Thyroid gland (tissue), 4 donors: ENCODE results near the gene P2RY13.

Source experiments
- POLR2A ChIP-seq, 2 donors: fragments of 450-650 bp; IDR thresholded peaks; one replicate each; pipeline ENCODE4 v1.6.1; 2017; ENCODE audit warnings: antibody characterized with exemption in 2 of 2, mild to moderate bottlenecking in 2 of 2, moderate library complexity in 1 of 2
- TF ChIP-seq, protein P1 (sequence below), 6 experiments: fragments of 200-600 bp in 3 of 6; fragments of 450-650 bp in 3 of 6; sonication (generic) in 3 of 6; IDR thresholded peaks; one replicate each; pipeline ENCODE4 v1.5.1; 2016 to 2019; ENCODE audit warnings: antibody characterized with exemption in 6 of 6, mild to moderate bottlenecking in 2 of 6, inconsistent platforms in 1 of 6, moderate library complexity in 1 of 6

- TF ChIP-seq POLR2A (IDR thresholded peaks at IDR 0.05), result no peak
- TF ChIP-seq, protein P1, sequence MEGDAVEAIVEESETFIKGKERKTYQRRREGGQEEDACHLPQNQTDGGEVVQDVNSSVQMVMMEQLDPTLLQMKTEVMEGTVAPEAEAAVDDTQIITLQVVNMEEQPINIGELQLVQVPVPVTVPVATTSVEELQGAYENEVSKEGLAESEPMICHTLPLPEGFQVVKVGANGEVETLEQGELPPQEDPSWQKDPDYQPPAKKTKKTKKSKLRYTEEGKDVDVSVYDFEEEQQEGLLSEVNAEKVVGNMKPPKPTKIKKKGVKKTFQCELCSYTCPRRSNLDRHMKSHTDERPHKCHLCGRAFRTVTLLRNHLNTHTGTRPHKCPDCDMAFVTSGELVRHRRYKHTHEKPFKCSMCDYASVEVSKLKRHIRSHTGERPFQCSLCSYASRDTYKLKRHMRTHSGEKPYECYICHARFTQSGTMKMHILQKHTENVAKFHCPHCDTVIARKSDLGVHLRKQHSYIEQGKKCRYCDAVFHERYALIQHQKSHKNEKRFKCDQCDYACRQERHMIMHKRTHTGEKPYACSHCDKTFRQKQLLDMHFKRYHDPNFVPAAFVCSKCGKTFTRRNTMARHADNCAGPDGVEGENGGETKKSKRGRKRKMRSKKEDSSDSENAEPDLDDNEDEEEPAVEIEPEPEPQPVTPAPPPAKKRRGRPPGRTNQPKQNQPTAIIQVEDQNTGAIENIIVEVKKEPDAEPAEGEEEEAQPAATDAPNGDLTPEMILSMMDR (IDR thresholded peaks at IDR 0.05), result no peak
These were observed 45.4 kb downstream of the P2RY13 start for GRCh38 chr3:151283907-151284461.
